K562 (cell line): Measurements from ENCODE around the gene SELPLG. TPM values are rescaled to one million over a fixed set of nuclear protein-coding genes. Genes with fewer than 3 reads are reported as not detected.

Experiments used
- ATAC-seq: fragments of 200-7000 bp; cut with Tn5 transposase; 3 replicates; pipeline ENCODE4 v1.9.1; 2020; ENCODE audit warnings: moderate library complexity
- BruUV-seq: library from RNA; stranded (reverse); fragments of 400-500 nt; replicated peaks from 2 replicates; lab custom pipeline; 2021; lab: Mats Ljungman, UMichigan
- CTCF ChIA-PET: fragments of 300-600 bp; formaldehyde crosslinking; extraction: SDS; loops from one replicate; lab custom pipeline; 2021; ENCODE audit warnings: low intra/inter-chr PET ratio; lab: Yijun Ruan, JAX
- POLR2A ChIA-PET: fragments of 300-600, 350-650 bp; sonication (Branson Sonifier 250); formaldehyde crosslinking; extraction: SDS; loops from one replicate; lab custom pipeline; 2021; ENCODE audit warnings: antibody characterized with exemption, inconsistent platforms; lab: Yijun Ruan, JAX
- DNase-seq, 4 experiments: peaks; one replicate each; pipeline versions ENCODE4 v3.0.0 to v3.0.0-alpha.2; 2011 to 2018; ENCODE audit warnings: low spot score in 3 of 4, mixed read lengths in 3 of 4; ENCODE audit errors: extremely low read depth in 1 of 4
- FAIRE-seq: peaks from 2 replicates; lab custom pipeline; 2011; peaks lifted over from hg19 to GRCh38; lab: Jason Lieb, UNC
- H2AFZ ChIP-seq: 2 replicates; pipeline ENCODE4 v1.6.0; 2011; ENCODE audit warnings: low read depth, low read length, control low read depth, inconsistent platforms
- H3K27ac ChIP-seq: fragments of 200-600 bp; 3 replicates; pipeline ENCODE4 v1.8.0; 2011; ENCODE audit warnings: low read depth, mild to moderate bottlenecking, control low read depth, inconsistent platforms, low read length, moderate library complexity, mixed read lengths; ENCODE audit errors: extremely low read depth
- H3K27me3 ChIP-seq, 2 experiments: fragments of 300-600 bp in 1 of 2; 2 replicates in 1 of 2; 3 replicates in 1 of 2; pipeline versions ENCODE4 v1.6.0 to v1.8.0; 2011; ENCODE audit warnings: inconsistent platforms in 2 of 2, low read length in 2 of 2, mild to moderate bottlenecking in 1 of 2, mixed read lengths in 1 of 2, moderate library complexity in 1 of 2; ENCODE audit not compliant: control insufficient read depth in 2 of 2, insufficient read depth in 2 of 2
- H3K36me3 ChIP-seq: fragments of 300-600 bp; 3 replicates; pipeline ENCODE4 v1.8.0; 2011; ENCODE audit warnings: mild to moderate bottlenecking, low read length, inconsistent platforms; ENCODE audit not compliant: control insufficient read depth, insufficient read depth
- H3K4me1 ChIP-seq, 2 experiments: fragments of 200-600 bp in 1 of 2; replicated peaks in 1 of 2; 2 replicates in 1 of 2; 3 replicates in 1 of 2; pipeline versions ENCODE4 v1.5.1 to v1.8.0; 2011; ENCODE audit warnings: inconsistent platforms in 2 of 2, low read length in 2 of 2, mild to moderate bottlenecking in 1 of 2, mixed read lengths in 1 of 2, moderate library complexity in 1 of 2; ENCODE audit not compliant: control insufficient read depth in 2 of 2, insufficient read depth in 2 of 2
- H3K4me2 ChIP-seq: 2 replicates; pipeline ENCODE4 v1.6.1; 2011; ENCODE audit warnings: low read length, control low read depth, inconsistent platforms, mixed read lengths; ENCODE audit not compliant: insufficient read depth
- H3K4me3 ChIP-seq: fragments of 200-600 bp; sonication (generic), shearing (Covaris generic); 2 replicates; pipeline ENCODE4 v1.5.1; 2016; ENCODE audit warnings: control low read depth, inconsistent platforms
- H3K79me2 ChIP-seq: fragments of 200-600 bp; 3 replicates; pipeline ENCODE4 v1.8.0; 2011; ENCODE audit warnings: low read length, inconsistent platforms; ENCODE audit not compliant: control insufficient read depth, insufficient read depth
- H3K9ac ChIP-seq, 2 experiments: 2 replicates each; pipeline versions ENCODE4 v1.6.0 to v1.6.1; 2011; ENCODE audit warnings: low read depth in 2 of 2, low read length in 2 of 2, control low read depth in 1 of 2, inconsistent platforms in 1 of 2, mild to moderate bottlenecking in 1 of 2, mixed read lengths in 1 of 2; ENCODE audit not compliant: insufficient read depth in 1 of 2
- H3K9me1 ChIP-seq: one replicate; pipeline ENCODE4 v1.6.0; 2011; ENCODE audit warnings: inconsistent platforms, mild to moderate bottlenecking, low read length, moderate library complexity; ENCODE audit not compliant: control insufficient read depth, insufficient read depth
- H3K9me3 ChIP-seq: replicated peaks from 2 replicates; pipeline ENCODE4 v1.5.1; 2011; ENCODE audit warnings: low read depth, low read length, inconsistent platforms; ENCODE audit not compliant: control insufficient read depth, insufficient read depth
- H4K20me1 ChIP-seq: replicated peaks from 2 replicates; pipeline ENCODE4 v1.6.1; 2011; ENCODE audit warnings: low read length, inconsistent platforms, mixed read lengths; ENCODE audit not compliant: control insufficient read depth, insufficient read depth
- BRCA1 ChIP-seq, 2 experiments: fragments of 450-650 bp in 1 of 2; sonication (generic) in 1 of 2; formaldehyde crosslinking in 1 of 2; IDR thresholded peaks; 2 replicates each; pipeline versions ENCODE4 v1.5.0 to v1.6.1; 2017 to 2020; ENCODE audit warnings: mild to moderate bottlenecking in 1 of 2, missing genetic modification reagents in 1 of 2
- CXXC5 ChIP-seq: fragments of 250-450 bp; sonication (Bioruptor Pico); IDR thresholded peaks from 2 replicates; pipeline ENCODE4 v1.8.0; 2022; ENCODE audit warnings: inconsistent platforms, mild to moderate bottlenecking, moderate library complexity
- ELF2 ChIP-seq: fragments of 250-450 bp; sonication (Bioruptor Pico); IDR thresholded peaks from 2 replicates; pipeline ENCODE4 v1.5.0; 2021; ENCODE audit warnings: mild to moderate bottlenecking
- FOXK1 ChIP-seq: sonication (generic); formaldehyde crosslinking; IDR thresholded peaks from 2 replicates; pipeline ENCODE4 v1.8.0; 2022; ENCODE audit warnings: missing genetic modification reagents, mild to moderate bottlenecking, borderline replicate concordance
- TBL1XR1 ChIP-seq, 2 experiments: IDR thresholded peaks; 2 replicates each; pipeline ENCODE4 v1.6.1; 2012; ENCODE audit warnings: improper control_type of control experiment in 2 of 2, low read length in 2 of 2, mild to moderate bottlenecking in 1 of 2
- ZNF398 ChIP-seq: fragments of 250-450 bp; sonication (Bioruptor Pico); IDR thresholded peaks from 2 replicates; pipeline ENCODE4 v1.8.0; 2021; ENCODE audit warnings: moderate library complexity, mild to moderate bottlenecking, inconsistent platforms
- WGBS: fragments of 100-300 bp; shearing (Covaris generic); methylation state at CpG from one replicate; pipeline ENCODE4 v1.1.6; 2016; ENCODE audit warnings: low coverage, mixed read lengths; ENCODE audit not compliant: insufficient coverage; ENCODE audit errors: missing lambda C conversion rate; 5-methylcytosine and 5-hydroxymethylcytosine counted together
- in situ Hi-C: fragments of 300-500 bp; cut with MboI; formaldehyde crosslinking; loops from 4 replicates; pipeline ENCODE4 v1.15.0; 2018; ENCODE audit warnings: inconsistent platforms, mixed read lengths
- intact Hi-C: fragments of 100-400 bp; cut with micrococcal nuclease; formaldehyde crosslinking; loops from 2 replicates; pipeline ENCODE4 v1.14.2; 2022
- polyA plus RNA-seq, 8 experiments: library from polyadenylated mRNA; depleted of rRNA in 4 of 8; stranded (reverse) in 5 of 8; unstranded in 3 of 8; fragments of >200 nt; fragmentation: Nextera tagmentation in 2 of 8; fragmentation: Illumina TruSeq in 1 of 8; extraction: Ambion mirVana in 2 of 8; extraction: Trizol in 1 of 8; gene quantifications; 2 replicates each; pipeline versions ENCODE4 v1.2.1 to v1.2.3, GENCODE V29; 2011 to 2014; ENCODE audit warnings: inconsistent platforms in 1 of 8, missing spikeins in 1 of 8
- total RNA-seq, 7 experiments: library from RNA; depleted of rRNA in 6 of 7; stranded (reverse); fragments of >200 nt in 6 of 7; fragmentation: Illumina TruSeq in 2 of 7; extraction: Trizol in 2 of 7; gene quantifications; 2 replicates each; pipeline versions ENCODE4 v1.2.1 to v1.2.3, GENCODE V29; 2011 to 2021; ENCODE audit warnings: low replicate concordance in 1 of 7
- TF ChIP-seq, protein P1 (sequence below): fragments of 450-650 bp; IDR thresholded peaks from 2 replicates; pipeline ENCODE4 v1.6.1; 2016; ENCODE audit warnings: mild to moderate bottlenecking, moderate library complexity

Gene SELPLG
- total and polyA plus RNA-seq, 9 of the 15 experiments (the other 6 are each of a cell fraction or from before 2014, with no cell fraction given): 0.22 to 10.2 (median 1.7) TPM

GRCh38 chr12:108577458-108577857 lies 56.2 kb downstream of the SELPLG start (continued):
- no peak for TF ChIP-seq CXXC5
- no peak for TF ChIP-seq BRCA1 (IDR thresholded peaks at IDR 0.05)
- no peak for TF ChIP-seq BRCA1 (CRISPR knock-in tag; IDR thresholded peaks at IDR 0.05)
- no peak for TF ChIP-seq TBL1XR1 (IDR thresholded peaks at IDR 0.05; ENCODE audit: low read length in 2 of 2)

DNA sequence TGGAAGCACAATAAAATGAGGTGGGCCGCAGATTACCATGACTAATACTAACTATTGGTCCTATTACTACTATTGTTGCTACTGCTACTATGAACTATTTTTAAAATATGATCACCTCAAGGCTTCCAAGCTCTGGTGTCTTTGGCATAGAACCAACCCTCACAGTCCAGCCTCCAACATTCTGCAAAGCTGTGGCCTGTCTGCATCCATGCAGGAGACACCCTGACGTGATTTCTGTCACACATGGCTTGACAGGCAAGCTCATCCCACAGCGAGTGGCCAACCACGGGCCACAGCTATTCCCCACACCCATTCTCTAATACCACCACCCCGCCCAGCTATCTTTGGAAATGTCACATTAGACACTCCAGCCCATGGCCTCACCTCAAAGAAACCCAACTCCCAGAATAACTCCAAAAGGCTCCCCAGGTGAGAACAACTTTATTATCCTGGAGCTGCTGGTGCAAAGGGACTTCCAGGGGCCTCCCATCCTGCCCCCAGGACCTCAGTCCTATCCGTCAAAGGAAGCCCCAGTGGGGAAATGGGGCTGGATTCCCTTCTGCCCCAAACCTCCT lies 56.9 kb downstream of the SELPLG start:
- Histone ChIP-seq H3K4me3 (no peak overlapping the region), H4K20me1 (no peaks in the 10 kb centered on the region; the same call in 1 of the 2 replicates), H3K9me3 (no peaks in the 10 kb centered on the region), H3K9me1 (no peaks in the 10 kb centered on the region), H3K4me2 (no peak overlapping the region), H3K27ac (no peak overlapping the region), H2AFZ (no peak overlapping the region), H3K79me2 (no peaks in the 10 kb centered on the region), H3K4me1 (peaks cover 0 to 4% of the 10 kb centered on the region in 2 experiments; a peak in 1 of 5 replicates), H3K36me3 (no peaks in the 10 kb centered on the region), H3K9ac (no peak overlapping the region), H3K27me3 (peaks cover 0 to 7% of the 10 kb centered on the region in 2 experiments; a peak in 2 of 5 replicates)
- intact Hi-C loops: no loop called here
- in situ Hi-C loops: no loop called here
- FAIRE-seq (no peak), DNase-seq (no peak), ATAC-seq (no peak)
- 8% methylated on average over 6 of the region's 6 CpGs for WGBS
- ChIA-PET POLR2A (interaction anchor here (0.6 to 1.7 kb wide), 5 partner anchors 8 to 13 kb away, joined by 3 to 5 read pairs (median 3); no protein-coding TSS in a partner anchor), CTCF (no interaction called here)
- no TSS peak for BruUV-seq
- TF ChIP-seq FOXK1 (no peak), ZNF398 (CRISPR knock-in tag) (no peak), ELF2 (no peak)
- TF ChIP-seq, protein P1, sequence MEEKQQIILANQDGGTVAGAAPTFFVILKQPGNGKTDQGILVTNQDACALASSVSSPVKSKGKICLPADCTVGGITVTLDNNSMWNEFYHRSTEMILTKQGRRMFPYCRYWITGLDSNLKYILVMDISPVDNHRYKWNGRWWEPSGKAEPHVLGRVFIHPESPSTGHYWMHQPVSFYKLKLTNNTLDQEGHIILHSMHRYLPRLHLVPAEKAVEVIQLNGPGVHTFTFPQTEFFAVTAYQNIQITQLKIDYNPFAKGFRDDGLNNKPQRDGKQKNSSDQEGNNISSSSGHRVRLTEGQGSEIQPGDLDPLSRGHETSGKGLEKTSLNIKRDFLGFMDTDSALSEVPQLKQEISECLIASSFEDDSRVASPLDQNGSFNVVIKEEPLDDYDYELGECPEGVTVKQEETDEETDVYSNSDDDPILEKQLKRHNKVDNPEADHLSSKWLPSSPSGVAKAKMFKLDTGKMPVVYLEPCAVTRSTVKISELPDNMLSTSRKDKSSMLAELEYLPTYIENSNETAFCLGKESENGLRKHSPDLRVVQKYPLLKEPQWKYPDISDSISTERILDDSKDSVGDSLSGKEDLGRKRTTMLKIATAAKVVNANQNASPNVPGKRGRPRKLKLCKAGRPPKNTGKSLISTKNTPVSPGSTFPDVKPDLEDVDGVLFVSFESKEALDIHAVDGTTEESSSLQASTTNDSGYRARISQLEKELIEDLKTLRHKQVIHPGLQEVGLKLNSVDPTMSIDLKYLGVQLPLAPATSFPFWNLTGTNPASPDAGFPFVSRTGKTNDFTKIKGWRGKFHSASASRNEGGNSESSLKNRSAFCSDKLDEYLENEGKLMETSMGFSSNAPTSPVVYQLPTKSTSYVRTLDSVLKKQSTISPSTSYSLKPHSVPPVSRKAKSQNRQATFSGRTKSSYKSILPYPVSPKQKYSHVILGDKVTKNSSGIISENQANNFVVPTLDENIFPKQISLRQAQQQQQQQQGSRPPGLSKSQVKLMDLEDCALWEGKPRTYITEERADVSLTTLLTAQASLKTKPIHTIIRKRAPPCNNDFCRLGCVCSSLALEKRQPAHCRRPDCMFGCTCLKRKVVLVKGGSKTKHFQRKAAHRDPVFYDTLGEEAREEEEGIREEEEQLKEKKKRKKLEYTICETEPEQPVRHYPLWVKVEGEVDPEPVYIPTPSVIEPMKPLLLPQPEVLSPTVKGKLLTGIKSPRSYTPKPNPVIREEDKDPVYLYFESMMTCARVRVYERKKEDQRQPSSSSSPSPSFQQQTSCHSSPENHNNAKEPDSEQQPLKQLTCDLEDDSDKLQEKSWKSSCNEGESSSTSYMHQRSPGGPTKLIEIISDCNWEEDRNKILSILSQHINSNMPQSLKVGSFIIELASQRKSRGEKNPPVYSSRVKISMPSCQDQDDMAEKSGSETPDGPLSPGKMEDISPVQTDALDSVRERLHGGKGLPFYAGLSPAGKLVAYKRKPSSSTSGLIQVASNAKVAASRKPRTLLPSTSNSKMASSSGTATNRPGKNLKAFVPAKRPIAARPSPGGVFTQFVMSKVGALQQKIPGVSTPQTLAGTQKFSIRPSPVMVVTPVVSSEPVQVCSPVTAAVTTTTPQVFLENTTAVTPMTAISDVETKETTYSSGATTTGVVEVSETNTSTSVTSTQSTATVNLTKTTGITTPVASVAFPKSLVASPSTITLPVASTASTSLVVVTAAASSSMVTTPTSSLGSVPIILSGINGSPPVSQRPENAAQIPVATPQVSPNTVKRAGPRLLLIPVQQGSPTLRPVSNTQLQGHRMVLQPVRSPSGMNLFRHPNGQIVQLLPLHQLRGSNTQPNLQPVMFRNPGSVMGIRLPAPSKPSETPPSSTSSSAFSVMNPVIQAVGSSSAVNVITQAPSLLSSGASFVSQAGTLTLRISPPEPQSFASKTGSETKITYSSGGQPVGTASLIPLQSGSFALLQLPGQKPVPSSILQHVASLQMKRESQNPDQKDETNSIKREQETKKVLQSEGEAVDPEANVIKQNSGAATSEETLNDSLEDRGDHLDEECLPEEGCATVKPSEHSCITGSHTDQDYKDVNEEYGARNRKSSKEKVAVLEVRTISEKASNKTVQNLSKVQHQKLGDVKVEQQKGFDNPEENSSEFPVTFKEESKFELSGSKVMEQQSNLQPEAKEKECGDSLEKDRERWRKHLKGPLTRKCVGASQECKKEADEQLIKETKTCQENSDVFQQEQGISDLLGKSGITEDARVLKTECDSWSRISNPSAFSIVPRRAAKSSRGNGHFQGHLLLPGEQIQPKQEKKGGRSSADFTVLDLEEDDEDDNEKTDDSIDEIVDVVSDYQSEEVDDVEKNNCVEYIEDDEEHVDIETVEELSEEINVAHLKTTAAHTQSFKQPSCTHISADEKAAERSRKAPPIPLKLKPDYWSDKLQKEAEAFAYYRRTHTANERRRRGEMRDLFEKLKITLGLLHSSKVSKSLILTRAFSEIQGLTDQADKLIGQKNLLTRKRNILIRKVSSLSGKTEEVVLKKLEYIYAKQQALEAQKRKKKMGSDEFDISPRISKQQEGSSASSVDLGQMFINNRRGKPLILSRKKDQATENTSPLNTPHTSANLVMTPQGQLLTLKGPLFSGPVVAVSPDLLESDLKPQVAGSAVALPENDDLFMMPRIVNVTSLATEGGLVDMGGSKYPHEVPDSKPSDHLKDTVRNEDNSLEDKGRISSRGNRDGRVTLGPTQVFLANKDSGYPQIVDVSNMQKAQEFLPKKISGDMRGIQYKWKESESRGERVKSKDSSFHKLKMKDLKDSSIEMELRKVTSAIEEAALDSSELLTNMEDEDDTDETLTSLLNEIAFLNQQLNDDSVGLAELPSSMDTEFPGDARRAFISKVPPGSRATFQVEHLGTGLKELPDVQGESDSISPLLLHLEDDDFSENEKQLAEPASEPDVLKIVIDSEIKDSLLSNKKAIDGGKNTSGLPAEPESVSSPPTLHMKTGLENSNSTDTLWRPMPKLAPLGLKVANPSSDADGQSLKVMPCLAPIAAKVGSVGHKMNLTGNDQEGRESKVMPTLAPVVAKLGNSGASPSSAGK: no peak
